ENCODE results near the gene SETX.
A peak's percentile ranks its signal among the peaks of the same experiment; 100 is the strongest.

Gene SETX

DNA sequence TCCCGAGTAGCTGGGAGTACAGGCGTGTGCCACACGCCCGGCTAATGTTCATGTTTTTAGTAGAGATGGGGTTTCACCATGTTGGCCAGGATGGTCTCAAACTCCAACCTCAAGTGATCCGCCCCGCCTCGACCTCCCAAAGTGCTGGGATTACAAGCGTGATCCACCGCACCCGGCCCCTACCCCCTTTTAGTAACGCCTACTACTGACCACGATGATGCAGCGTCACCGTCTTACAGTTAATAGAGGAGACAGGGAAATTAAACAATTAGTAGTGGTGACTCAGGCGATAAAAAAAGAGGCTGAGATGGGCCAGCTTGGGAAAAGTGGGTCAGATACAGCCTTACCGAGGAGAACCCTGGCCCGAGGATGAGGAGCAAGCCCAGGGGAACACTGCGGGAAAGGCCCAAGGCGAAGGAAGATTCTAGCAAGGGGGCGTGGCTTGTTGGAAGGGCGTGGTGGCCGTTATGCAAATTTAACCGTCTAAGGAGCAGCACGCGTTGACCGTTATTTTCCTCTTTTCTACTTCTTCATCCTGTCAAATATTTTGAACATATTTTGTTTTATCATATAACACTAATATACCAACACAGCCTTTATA is 1.6 kb upstream of the SETX start:
- DNase-seq = no peak

DNA sequence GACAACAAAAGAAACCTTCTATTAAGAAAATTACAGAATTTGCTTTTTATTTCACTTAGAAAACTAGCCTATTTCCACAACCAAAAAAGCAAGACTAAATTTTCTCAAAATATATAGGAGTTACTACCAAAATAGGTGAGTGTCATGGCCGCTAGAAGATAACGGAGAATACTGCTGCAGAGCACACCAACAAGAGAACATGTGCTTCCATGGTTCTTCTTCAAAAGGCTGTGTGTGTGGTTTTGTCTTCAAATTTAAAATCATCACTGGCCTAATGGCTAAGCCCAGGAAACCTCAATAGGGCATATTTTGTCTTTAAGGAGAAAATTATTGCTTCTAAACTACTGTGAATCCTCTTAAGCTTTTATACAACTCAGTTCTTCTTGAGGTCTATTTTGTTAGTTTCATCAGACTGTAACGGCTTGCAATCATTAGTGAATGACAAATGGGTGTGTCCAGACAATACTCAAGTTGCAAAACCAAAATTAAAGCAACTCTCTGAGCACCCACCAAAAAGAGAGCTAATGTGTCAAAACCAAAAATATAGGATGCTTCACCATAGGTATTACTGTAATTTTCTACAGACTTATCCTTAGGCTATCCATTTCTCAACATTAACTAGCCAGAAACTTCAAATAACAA is 3.3 kb downstream of the SETX start:
- DNase-seq = no peak

DNA sequence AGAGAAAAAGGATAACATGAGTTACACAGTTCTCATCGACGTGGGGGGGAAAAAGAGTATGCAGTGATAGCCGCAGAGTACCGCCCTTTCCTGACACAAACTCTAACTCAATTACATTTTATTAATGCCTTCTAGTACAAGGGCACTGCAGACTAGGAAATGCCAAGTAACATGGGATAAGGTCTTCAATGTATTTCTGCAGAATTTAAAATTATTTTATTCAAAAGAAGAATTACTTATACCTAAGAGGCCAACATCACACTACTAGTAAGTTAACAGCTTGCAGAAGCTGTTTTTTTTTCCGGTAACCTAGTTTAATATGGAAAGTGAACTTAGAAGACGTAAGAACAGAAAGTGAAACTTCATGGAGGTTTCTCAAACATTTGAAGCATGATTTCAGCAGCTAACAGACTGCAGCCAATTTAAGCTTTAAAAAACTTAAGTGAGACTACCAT is 3.9 kb downstream of the SETX start:
- peak; percentile 57 for DNase-seq

DNA sequence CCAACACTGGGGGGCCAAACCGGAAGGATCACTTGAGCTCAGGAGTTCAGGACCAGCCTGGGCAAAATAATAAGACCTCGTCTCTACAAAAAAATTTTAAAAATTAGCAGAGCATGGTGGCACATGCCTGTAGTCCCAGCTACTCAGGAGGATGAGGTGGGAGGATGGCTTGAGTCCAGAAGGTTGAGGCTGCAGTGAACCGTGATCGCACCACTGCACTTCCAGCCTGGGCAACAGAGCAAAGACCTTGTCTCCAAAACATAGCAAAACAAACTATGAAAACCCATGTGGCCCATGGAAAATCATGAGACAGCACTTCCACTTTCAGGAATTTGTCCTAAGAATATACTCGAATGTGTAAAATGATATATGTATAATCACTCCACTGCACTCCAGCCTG is 6.1 kb downstream of the SETX start:
- no peak for DNase-seq

DNA sequence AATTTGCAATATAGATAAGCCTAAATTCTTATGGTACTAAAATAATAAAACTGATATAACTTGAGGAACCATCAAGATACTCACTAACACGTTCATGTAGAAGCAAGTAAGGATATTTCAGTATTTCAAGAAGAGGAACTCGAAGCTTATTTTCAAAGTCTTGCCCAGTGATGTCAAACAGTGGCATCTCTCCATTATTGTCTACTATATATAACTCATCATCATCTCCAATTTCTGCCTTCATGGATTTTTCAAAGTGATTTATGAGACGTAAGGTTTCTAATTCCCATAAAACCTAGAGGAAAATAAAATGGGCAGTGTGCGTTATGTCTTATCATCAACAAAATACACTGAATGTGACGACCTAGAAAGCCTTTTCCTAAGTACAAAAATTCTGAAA is 8.6 kb downstream of the SETX start:
- DNase-seq = no peak

DNA sequence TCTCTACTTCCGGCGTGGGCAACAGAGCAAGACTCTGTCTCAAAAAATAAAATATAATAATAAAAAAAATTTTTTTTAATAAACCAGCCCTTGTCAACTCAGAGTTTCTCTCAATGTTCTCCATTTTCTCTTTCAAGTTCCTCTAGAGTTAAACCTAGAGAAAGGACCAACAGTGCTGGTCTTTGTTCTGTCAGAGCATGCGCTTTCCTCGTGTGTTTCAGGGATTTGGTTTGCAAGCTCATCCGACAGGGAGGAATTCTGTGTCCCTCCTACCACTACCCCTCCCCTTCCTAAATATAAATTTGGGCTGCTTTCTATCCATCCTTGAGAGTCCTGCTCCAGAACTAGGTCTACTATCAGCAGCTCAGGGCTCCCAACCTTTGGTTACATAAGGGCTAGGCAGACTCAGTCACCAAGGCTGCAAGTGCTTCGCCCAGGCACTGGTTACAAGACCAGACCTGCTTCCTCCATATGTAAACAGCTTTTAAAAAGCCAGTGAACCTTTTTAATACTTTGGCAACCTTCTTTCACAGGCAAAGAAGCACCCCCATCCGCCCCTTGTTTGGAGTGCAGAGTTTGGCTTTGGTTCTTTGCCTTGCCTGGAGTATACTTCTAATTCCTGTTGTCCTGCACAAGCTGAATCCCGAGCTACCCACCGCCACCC is 13.5 kb downstream of the SETX start:
- no peak for DNase-seq

DNA sequence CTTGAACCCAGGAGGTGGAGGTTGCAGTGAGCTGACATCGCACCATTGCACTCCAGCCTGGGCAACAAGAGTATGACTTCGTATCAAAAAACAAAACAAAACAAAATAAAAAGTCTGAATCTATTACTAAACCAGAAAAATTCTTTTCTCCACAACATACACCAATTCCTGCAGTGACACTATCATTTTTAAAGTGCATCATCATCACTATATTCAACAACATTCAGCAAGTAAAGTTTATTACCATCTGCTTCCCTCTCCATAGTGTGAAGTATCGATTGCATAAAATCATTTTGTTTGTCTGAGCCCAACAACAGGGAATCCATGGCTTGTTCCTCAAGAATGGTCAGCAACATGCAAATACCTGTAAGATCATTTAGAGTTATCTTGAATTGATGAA is 20.4 kb downstream of the SETX start:
- DNase-seq = no peak

DNA sequence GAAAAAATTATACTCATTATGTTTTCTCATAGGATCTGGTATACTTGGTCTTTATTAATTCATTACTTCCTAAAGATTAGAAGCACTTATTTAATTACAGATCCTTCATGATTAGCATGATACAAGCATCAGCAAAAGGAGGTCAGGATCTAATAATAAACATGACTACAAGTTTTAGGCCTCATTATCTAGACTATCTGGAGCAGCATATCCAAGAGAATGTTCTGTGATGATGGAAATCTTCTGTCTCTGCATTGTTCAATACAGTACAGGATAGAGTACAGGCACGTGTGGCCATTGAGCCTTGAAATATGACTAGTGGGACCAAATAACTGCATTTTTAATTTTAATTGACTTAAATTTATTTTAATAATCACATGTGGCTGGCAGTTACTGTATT is 21.2 kb downstream of the SETX start:
- no peak for DNase-seq

DNA sequence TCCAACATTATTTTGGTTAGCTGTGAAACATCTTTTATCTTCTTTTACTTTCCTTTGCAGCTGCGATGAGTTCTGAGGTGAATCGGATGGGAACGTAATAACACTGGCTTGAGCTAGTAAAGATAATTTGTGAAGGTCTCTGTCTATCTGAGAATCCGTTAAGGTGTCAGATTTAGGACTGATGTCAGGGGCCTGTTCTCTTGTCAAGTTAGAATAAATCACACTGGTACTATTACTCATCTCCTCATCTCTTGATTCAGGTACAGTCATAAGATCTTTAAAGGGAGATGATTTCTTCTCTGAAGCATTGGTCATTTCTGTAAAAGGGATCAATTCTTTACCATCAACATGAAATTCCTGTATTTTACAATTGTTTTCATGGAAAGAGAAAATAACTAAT is 26.2 kb downstream of the SETX start:
- DNase-seq = no peak

DNA sequence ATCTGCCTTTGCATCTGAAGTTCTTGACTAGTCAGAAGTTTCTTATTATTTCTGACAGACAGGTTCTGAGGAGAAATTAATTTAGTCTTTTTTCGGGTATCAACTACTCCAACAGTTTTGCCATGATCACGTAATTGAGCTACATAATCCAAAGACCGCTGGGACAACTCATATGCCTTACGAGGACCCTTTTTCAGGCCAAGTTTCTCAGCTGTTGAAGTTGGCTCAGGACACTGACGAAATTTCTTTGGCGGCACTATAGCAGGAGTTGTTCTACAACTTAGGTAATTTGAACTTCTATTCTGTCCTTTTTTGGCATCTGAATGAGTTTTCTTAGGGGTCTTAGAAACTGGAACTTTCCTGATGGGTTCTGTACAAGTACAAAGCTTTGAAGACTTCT is 27.2 kb downstream of the SETX start:
- DNase-seq = no peak

DNA sequence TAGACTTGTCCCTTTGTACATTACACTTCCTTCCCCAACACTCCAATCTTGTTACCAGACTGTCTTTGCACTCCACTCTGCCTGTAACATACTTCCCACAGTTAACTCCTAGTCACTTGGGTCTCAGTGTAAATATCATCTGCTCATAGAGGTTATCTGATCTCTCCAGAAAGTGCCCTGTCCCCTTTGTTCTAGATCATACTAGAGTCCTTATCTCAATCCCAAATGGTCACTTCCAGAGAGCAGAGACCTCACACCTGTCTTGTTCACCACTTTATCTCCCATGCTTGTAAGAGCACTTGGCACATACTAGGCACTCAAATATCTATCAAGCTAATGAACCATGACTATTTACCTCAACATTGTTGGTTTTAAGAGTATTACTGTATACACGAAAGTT is 30.4 kb downstream of the SETX start:
- DNase-seq = no peak

DNA sequence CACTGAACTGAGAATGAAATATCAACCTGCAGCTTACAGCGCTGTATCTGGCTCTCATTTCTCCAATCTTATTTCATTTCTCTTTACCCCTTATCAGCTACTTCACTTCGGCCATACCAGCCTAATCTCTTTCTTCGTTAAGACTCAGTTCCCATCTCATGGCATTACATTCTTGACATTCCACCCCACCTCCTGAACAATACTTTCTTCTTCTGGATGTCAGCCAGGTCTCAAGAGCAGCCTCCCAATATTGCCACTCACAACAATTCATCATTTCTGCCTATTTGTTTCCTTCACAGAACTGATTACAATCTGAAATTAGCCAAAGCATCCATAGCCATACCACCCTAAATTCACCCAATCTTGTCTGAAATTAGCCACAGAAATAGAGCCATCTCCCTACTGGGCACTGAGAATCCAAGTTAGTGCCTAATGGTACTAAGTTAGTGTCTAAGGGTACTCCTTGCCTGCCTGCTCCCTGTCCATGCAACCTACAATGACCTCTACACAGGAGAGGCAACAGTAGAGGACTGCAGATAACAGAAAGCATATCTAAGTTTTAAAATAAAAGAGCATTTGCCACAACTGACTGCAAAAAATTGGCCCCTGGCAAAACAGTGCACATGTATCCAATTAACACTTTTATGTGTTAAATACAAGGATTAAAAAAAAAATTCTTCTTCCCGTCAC is 35.2 kb downstream of the SETX start:
- DNase-seq = no peak

DNA sequence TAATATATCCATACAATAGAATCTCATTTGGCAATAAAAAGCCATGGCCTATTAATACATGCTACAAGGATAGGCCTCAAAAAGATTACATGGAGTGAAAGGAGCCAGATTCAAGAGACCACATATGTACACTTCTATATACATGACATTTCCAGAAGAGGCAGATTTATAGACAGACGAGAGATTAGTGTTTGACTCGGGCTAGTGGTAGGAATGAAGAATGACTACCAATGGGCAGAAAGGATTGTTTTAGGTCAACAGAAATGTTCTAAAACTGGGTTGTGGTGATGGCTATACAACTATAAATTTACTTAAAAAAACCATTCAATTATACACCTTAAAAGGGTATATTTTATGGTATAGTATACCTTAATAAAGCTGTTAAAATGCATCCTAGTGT is 41.9 kb downstream of the SETX start:
- no peak for DNase-seq

DNA sequence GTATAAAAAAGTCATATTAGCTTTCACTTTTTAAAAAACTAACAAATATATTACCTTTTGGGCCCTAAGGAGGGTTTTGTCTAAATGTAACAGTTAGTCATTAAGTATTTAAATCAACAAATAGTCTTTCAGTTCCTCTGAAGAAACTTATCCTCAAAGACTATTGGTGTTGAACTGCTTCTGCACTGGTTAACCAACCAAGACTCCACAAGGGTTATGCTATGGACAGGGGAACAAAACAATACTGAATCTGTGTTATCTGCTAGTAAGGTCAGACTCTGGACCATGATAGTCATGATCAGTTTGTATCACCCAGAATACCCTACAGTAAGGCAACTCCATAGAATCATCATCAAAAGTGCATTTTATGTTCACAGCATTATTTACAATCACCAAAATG is 42.4 kb downstream of the SETX start:
- no peak for DNase-seq

DNA sequence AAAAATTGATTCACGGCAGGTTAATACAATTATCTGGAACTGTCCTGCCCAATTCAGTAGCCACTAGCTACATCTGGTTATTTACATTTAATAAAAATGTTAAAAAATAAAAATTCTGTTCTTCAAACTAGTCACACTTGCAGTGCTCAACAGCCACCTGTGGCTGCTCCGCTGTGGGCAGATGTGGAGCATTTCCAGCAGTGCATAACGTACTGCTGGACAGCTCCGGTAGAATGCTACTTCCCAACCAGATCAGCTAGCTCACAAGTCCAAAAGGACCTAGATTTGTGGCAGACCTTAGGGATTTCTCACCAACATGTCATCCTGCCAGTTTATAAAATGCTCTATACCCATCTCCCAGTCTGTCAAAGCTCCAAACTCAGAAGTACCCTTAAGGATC is 42.8 kb downstream of the SETX start:
- no peak for DNase-seq

DNA sequence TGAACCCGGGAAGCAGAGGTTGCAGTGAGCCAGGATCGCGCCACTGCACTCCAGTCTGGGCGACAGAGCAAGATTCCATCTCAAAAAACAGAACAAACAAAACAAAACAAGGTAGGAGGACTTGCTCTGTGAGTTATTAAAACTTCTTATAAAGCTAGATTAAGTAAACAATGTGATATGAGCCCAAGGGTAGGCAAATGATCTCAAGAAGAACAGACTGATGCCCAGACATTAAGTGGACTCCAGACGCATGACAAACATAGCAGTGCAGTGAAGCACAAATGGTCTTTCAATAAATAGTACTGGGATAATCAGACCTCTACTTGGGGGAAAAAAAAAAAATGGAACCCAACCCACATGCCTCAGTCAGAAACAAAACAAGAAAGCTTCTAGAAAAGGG is 45.7 kb downstream of the SETX start:
- no peak for DNase-seq

DNA sequence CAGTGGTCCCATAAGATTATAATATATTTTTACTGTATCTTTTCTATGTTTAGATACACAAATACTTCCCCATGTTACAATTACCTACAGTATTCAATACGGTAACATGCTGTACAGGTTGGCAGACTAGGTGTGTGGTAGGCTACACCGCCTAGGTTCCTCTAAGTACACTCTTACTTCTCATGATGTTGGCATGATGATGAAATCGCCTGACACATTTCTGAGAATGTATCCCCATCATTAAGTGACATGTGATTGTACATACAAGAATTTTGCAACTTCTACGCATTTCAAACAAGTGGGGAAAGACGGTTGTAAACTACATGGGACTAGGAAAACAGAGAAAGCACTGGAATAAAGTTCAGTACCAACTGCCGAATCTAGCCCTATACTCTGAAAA is 53.3 kb downstream of the SETX start:
- no peak for DNase-seq

DNA sequence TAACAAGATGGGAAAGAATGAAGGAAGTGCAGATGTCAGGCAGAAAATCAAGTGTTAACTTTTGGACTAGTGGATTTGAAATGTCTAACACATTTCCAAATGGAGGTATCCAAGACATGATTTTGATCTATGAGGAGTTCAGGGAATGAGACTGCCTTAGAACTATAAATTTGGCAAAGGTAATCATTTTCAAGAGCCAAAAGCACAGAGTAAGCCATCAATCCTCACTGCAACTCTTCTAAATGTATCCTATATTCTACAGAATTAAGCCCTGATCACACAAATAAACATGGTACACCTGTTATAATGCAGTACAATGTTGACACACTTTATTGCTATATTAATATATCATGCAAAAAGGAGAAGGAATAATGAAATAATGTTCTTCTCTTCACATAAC is 55.6 kb downstream of the SETX start:
- DNase-seq = no peak

DNA sequence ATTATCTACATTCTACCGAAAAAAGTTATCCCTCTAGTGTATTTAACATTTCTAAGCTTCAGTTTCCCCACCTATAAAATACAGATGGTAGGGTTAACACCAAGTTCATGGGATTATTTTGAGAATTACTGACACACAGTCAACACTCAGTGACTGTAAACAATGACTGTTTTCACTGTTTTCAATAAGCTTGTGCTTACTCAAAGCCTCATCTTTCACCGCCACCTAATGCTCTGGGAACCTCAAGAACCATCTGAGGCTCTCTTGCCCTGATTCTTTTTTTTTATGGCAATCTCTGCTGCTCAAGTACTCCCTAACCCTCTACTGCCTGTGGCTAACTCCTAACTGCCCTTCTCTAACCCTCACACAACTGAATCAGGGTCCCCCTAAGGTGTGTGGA is 59.6 kb downstream of the SETX start:
- DNase-seq = no peak

DNA sequence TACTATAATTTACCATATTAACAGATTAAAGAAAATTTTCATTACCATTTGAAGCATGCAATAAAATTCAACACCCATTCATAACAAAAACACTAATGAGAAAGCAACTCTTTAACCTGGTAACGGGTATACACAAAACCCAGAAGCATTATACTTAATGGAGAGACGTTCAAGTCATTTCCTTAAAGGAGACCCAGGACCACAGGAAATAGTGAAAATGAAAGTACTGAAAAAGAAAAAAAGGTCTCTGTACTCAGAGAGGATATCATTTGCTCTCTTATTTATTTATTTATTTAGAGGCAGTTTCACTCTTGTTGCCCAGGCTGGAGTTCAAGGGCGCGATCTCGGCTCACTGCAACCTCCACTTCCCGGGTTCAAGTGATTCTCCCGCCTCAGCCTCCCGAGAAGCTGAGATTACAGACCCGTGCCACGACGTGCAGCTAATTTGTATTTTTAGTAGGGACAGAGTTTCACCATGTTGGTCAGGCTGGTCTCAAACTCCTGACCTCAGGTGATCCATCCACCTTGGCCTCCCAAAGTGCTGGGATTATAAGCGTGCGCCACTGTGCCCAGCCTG is 61.6 kb downstream of the SETX start:
- DNase-seq = peak; percentile 33

DNA sequence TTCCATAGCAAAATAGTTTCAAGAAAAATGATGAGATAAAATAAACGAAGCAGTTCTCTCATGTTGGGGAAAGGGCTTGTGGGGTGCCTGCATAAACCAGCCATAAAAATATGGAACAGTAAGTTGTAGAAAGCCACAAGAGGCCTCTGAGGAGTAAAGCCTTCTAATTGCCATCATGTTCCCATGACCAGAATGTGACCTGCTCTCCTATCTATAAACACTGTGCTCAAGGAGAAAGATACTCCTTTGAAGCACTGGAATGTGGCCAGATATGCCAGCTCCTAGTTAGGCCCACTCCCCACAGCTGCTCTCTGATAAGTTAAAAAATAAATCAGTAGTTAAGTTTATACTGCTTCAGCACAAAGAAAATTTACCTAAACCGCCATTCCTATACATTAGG is 65.8 kb downstream of the SETX start:
- DNase-seq = no peak

DNA sequence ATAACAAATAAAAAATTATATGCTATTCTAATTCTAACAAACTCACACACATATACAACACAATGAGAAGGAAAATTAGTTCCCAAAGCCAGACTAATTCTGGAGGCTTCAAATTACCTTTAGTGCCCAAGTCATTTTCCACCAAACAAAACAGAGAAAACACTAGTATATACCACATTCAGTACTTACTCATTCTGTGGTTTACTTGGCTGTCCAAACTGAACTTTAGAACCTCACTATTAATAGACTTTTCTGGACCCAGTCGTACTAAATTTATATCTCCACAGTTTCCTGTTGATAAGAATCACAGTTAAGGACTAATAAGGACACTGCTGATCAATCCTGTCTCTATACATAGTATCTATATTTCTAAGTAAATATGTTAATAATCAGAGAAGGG is 66.4 kb downstream of the SETX start:
- DNase-seq = no peak

DNA sequence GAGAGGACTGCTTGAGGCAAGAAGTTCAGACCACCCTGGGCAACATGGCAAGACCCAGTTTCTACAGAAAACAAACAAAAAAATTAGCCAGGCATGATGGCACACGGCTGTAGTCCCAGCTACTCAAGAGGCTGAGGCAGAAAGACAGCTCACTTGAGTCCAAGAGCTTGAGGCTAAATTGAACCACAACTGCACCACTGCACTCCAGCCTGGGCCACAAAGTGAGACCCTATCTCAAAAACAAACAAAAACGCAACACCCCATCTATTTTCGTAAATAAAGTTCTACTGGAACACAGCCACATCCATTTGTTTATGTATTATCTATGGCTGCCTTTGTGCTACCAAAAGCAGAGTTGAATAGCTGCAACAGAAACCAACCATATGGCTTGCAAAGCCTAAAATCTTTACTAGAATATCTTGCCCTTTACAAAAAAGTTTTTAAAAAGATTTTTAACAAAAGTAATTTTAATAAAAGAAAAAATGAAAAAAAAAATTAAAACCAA is 67.5 kb downstream of the SETX start:
- no peak for DNase-seq

DNA sequence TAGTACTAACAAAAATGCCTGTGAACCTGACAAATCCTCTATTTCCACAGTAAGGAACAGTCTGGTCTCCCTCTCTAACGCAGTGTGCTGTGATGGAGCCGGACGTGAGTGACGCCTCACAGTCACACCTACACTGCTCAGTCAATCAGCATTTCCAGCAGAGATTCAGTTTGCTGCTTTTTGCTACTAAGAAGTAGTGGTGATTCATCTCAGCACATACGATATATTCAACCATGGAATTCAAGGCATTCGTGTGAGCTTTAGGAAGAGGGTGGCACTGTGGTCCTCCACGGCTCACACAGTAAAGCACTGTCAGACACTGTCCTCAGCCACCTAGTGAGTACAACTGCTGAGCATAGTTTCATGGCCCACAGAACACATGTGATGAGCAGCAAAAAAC is 70.9 kb downstream of the SETX start:
- DNase-seq = no peak
